GM21619 (cell line): ENCODE measurements around the gene IL37.
"Not testable (repeated sequence)": the region's sequence is repeated elsewhere in the genome, so short reads cannot be mapped to it uniquely, and the experiment has no call there.

Source experiments
- ATAC-seq: cut with Tn5 transposase; IDR thresholded peaks from one replicate; pipeline ENCODE4 v1.9.1; 2021; ENCODE audit not compliant: unreplicated experiment

Gene IL37

DNA sequence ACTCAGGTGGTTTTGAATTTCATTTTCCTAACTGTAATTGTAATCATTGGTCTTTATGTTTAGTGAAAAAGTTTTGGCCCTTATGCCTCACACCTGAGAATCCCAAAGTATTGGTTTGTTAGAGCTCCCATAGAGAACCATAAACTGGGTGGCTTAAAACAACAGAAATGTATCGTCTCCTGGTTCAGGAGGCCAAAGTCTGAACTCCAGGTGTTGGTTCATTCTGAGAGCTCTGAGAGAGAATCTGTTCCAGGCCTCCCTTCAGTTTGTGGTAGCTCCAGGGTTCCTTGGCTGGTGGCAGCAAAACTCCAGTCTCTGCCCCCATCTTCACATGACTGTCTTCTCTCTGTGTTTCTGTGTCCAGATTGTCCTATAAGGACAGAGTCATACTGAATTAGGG, 11.0 kb downstream of the IL37 start:
- no peak for ATAC-seq

- ATAC-seq, result no peak
Observed at GRCh38 chr2:112923237-112923966, 12.4 kb downstream of the IL37 start.

DNA sequence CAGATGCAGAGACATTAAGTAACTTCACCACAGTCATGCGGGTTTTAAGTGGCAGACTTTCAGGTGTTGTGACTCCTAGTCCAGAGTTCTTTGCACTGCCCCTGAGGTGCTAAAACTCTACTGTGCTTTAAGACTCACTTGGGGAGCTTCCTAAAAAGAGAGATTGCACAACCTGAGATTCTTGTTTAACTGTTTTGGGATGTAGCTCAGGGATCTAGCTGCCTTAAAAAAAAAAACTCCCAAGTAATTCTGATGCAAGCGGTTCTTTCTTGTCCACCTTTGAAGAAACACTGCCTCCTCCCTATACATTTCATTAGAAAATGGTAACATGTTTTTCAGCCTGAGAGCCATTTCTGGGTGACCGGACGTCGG, 13.0 kb downstream of the IL37 start:
- no peak for ATAC-seq

DNA sequence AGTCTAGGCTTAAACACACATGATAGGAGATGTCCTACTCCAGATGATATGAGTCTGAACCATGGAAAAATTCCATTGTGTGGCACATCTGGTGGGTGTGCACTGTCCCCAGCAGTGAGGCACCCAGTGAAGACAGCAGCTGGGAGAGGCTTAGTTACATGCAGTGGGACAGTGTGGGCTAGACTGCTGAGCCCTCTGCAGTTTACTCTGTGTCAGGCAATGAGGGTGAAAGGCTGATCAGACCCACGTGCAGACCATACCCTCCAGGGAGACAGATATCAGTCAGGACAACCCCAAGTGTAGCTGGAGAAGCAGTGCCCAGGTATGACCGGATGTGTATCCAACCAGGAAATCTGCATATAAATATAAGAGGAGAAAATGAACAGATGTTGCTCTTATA, 13.4 kb downstream of the IL37 start:
- no peak for ATAC-seq

GRCh38 chr2:112924821-112925220, 13.9 kb downstream of the IL37 start:
- ATAC-seq, result no peak

DNA sequence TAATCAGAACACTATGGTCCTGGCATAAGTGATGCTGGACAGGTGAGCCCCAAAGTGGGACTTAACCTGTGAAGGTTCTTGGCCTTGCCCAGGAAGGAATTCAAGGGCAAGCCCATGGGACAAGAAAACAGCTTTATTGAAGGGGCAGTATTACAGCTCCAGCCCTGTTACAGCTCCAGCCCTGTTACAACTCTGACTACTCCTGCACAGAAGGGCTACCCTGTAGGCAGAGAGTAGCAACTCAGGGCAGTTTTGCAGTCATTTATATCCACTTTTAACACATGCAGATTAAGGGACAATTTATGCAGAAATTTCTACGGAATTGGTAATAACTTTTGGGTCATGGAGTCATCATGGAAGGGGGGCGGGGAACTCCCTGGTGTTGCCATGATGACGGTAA, 15.7 kb downstream of the IL37 start:
- ATAC-seq, result no peak

DNA sequence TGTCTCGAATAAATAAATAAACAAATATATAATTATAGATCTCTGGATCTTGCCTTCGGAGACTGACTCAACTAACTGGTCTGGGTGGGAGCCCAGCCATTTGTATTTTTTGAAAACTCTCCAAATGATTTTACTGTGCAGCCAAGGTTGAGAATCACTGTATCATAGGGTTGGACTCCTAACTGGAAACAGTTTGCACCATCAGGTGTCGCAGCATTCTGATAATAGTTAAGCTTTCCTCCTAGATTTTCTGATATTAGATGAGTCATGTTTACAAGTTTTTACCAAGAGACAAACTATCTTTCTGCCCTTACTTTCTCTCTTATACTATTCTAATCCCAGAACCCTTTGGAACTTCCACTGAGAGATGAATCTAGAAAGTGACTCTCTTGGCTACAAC, 16.8 kb downstream of the IL37 start:
- no peak for ATAC-seq

- ATAC-seq, result no peak
Observed at GRCh38 chr2:112933261-112933660, 22.3 kb downstream of the IL37 start.

GRCh38 chr2:112934117-112934516, 23.2 kb downstream of the IL37 start:
- ATAC-seq, result not testable (repeated sequence)

GRCh38 chr2:112936927-112937232, 25.9 kb downstream of the IL37 start:
- no peak for ATAC-seq

DNA sequence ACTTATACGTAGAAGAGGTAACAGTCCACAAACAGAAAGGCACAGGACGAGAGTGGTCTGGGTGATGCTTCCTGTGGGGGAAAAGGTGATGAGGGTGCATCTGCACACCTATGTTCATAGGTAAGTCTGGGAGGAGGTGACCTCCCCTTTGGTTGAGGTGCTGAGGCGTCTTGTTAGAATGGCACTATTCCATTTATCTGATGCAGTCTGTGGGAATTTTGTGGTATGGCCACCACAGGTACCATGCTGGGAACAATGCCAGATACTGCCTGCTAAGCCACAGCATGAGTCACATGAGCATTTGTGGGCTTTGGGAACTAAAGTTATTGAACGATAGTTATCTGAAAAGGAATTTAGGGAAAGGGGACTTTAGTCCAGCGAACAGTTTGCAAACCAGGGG, 27.9 kb downstream of the IL37 start:
- ATAC-seq, result no peak

DNA sequence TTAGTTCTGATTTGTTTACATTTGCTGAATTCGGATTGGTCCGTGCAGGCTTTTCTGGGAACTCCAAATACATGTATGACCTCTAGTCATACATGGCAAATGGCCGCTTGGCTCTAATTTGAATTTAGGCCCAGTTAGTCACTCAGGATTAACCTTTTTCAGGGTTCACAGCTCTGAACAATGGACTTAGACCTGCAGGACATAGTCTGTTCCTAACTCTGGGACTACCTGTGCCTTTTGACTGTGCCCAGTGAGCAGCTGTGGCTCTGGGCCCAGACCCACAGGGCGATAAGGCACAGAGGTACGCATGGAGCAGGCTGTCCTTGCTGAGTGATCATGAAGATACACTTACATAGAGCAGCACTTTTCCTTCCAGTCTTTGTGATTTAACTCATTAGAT, 28.5 kb downstream of the IL37 start:
- ATAC-seq, result no peak

GRCh38 chr2:112940859-112941625, 30.1 kb downstream of the IL37 start:
- no peak for ATAC-seq

- ATAC-seq, result peak; percentile 91
Observed at GRCh38 chr2:112941753-112942653, 31.0 kb downstream of the IL37 start.

GRCh38 chr2:112942654-112943002, 31.7 kb downstream of the IL37 start:
- ATAC-seq, result no peak

GRCh38 chr2:112944971-112945370, 34.0 kb downstream of the IL37 start:
- no peak for ATAC-seq

DNA sequence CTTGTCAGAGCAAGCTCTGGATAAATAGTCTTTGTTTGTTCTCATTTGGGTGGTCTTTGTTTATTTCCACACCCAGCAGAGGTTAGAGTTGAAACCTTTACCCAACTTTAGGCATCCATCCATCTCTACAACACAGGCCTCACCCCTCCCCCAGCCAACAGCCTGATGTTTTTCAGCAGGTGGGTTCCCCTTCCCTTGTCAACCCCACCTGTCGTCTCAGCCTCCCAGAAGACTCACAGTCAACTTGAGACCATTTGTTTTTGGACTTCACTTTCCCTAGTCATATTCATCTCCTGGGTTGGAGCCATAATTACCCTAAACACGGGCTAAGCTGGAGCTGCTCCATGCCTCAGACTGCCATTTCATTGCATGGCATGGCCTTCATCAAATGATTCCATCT, 35.1 kb downstream of the IL37 start:
- ATAC-seq, result no peak

GRCh38 chr2:112947374-112947773, 36.4 kb downstream of the IL37 start:
- no peak for ATAC-seq

DNA sequence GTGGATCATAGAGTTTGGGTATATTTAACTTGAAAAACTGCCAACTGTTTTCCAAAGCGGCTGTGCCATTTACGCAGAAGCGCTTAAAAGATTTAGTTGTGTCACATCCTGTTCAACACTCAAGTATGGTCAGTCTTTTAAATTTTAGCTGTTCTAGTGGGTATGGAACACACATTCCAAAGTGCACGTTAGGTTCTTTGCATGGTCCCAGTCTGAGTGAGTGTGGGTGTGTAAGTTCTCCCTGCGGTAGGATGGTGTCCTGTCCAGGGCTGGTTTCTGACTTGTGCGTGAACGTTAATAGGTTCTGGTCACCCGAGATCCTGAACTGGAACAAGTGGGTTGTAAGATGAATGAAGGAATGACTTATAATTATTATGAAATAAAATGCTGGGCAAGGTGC, 38.5 kb downstream of the IL37 start:
- no peak for ATAC-seq

- no peak for ATAC-seq
Observed at GRCh38 chr2:112954364-112954763, 43.4 kb downstream of the IL37 start.

- ATAC-seq, result no peak
Observed at GRCh38 chr2:112957511-112957910, 46.5 kb downstream of the IL37 start.
